ENCODE results near the gene PRR5L. TPM values are rescaled to one million over a fixed set of nuclear protein-coding genes. Genes with fewer than 3 reads are reported as not detected.

Gene PRR5L
- 10 to 100 TPM; 28.4 to 32.5 TPM for total RNA-seq
- polyA plus RNA-seq = 43.0 TPM

GRCh38 chr11:36295926-36296325, at the start of gene PRR5L:
Gene PRR5L (plus strand): TSS chr11:36296288. CDS start chr11:36401122, 104,834 bp downstream.
- H3K9me3 Mint-ChIP-seq = peaks cover 0 to under 1% (median 0%) of the 10 kb centered on the region in 5 donors
- ChIA-PET POLR2A (no interaction called here), CTCF (no interaction called here)
- Histone ChIP-seq H3K36me3 (ENCODE audit: insufficient read depth, low read length) (no peaks in the 10 kb centered on the region), H3K9me3 (ENCODE audit: low read length) (no peaks in the 10 kb centered on the region), H3K27me3 (ENCODE audit: insufficient read depth, low read length, poor library complexity, severe bottlenecking) (no peaks in the 10 kb centered on the region), H3K4me1 (ENCODE audit: insufficient read depth, low read length) (no peaks in the 10 kb centered on the region), H3K4me3 (ENCODE audit: low read length) (no peak within 1 kb of the TSS), H3K27ac (ENCODE audit: low read depth, low read length) (no peak within 1 kb of the TSS)
- no peak within 1 kb of the TSS for H3K27ac Mint-ChIP-seq
- no peak within 1 kb of the TSS for H3K4me3 Mint-ChIP-seq
- H3K27me3 Mint-ChIP-seq = peaks cover 1 to 4% of the 10 kb centered on the region in 2 donors
- peaks cover 0 to 1% (median 0%) of the 10 kb centered on the region in 3 donors for H3K36me3 Mint-ChIP-seq
- DNase-seq = no peak
- peaks cover 0 to 6% (median 0%) of the 10 kb centered on the region in 3 donors for H3K4me1 Mint-ChIP-seq

GRCh38 chr11:36247493-36247892, 48.6 kb upstream of the PRR5L start:
- no peak for DNase-seq
- Histone ChIP-seq H3K4me3 (ENCODE audit: low read length) (no peak overlapping the region), H3K27me3 (ENCODE audit: insufficient read depth, low read length, poor library complexity, severe bottlenecking) (peaks cover 3% of the 10 kb centered on the region), H3K36me3 (ENCODE audit: insufficient read depth, low read length) (no peaks in the 10 kb centered on the region), H3K9me3 (ENCODE audit: low read length) (no peaks in the 10 kb centered on the region), H3K4me1 (ENCODE audit: insufficient read depth, low read length) (no peaks in the 10 kb centered on the region), H3K27ac (ENCODE audit: low read depth, low read length) (no peak overlapping the region)
- no peaks in the 10 kb centered on the region for H3K4me1 Mint-ChIP-seq
- H3K27ac Mint-ChIP-seq = no peak overlapping the region
- CTCF ChIA-PET = no interaction called here
- POLR2A ChIA-PET = no interaction called here
- H3K27me3 Mint-ChIP-seq = peaks cover 16 to 62% of the 10 kb centered on the region in 2 donors
- H3K9me3 Mint-ChIP-seq = no peaks in the 10 kb centered on the region
- no peak overlapping the region for H3K4me3 Mint-ChIP-seq
- H3K36me3 Mint-ChIP-seq = no peaks in the 10 kb centered on the region

- peaks cover 14 to 64% of the 10 kb centered on the region in 2 donors for H3K27me3 Mint-ChIP-seq
Measured at GRCh38 chr11:36248436-36248835, 47.7 kb upstream of the PRR5L start.

GRCh38 chr11:36249246-36249645, 46.8 kb upstream of the PRR5L start:
- no peak for DNase-seq

More at GRCh38 chr11:36248436-36248835, 47.7 kb upstream of the PRR5L start:
- H3K27ac Mint-ChIP-seq = no peak overlapping the region
- H3K36me3 Mint-ChIP-seq = no peaks in the 10 kb centered on the region
- ChIA-PET CTCF (no interaction called here), POLR2A (no interaction called here)
- Histone ChIP-seq H3K4me1 (ENCODE audit: insufficient read depth, low read length) (no peaks in the 10 kb centered on the region), H3K36me3 (ENCODE audit: insufficient read depth, low read length) (no peaks in the 10 kb centered on the region), H3K9me3 (ENCODE audit: low read length) (no peaks in the 10 kb centered on the region), H3K27ac (ENCODE audit: low read depth, low read length) (no peak overlapping the region), H3K4me3 (ENCODE audit: low read length) (no peak overlapping the region), H3K27me3 (ENCODE audit: insufficient read depth, low read length, poor library complexity, severe bottlenecking) (peaks cover 3% of the 10 kb centered on the region)
- no peaks in the 10 kb centered on the region for H3K9me3 Mint-ChIP-seq
- no peak overlapping the region for H3K4me3 Mint-ChIP-seq
- no peak for DNase-seq
- no peaks in the 10 kb centered on the region for H3K4me1 Mint-ChIP-seq

GRCh38 chr11:36251823-36252222, 44.3 kb upstream of the PRR5L start:
- no peaks in the 10 kb centered on the region for H3K9me3 ChIP-seq (ENCODE audit: low read length)
- H3K4me3 ChIP-seq (ENCODE audit: low read length) = no peak overlapping the region
- H3K36me3 ChIP-seq (ENCODE audit: insufficient read depth, low read length) = no peaks in the 10 kb centered on the region
- no peaks in the 10 kb centered on the region for H3K4me1 ChIP-seq (ENCODE audit: insufficient read depth, low read length)
- no peak overlapping the region for H3K27ac ChIP-seq (ENCODE audit: low read depth, low read length)
- H3K4me1 Mint-ChIP-seq = no peaks in the 10 kb centered on the region
- no peak overlapping the region for H3K4me3 Mint-ChIP-seq
- CTCF ChIA-PET = interaction anchor here (1.6 kb wide), 1 partner anchor 9 kb away, joined by 4 read pairs; no protein-coding TSS in a partner anchor
- no peak overlapping the region for H3K27ac Mint-ChIP-seq
- H3K36me3 Mint-ChIP-seq = no peaks in the 10 kb centered on the region
- peaks cover 13 to 52% of the 10 kb centered on the region in 2 donors for H3K27me3 Mint-ChIP-seq
- H3K27me3 ChIP-seq (ENCODE audit: insufficient read depth, low read length, poor library complexity, severe bottlenecking) = peaks cover 7% of the 10 kb centered on the region
- no peak for DNase-seq
- POLR2A ChIA-PET = no interaction called here
- H3K9me3 Mint-ChIP-seq = no peaks in the 10 kb centered on the region

More at GRCh38 chr11:36249246-36249645, 46.8 kb upstream of the PRR5L start:
- no peak overlapping the region for H3K27ac ChIP-seq (ENCODE audit: low read depth, low read length)
- no peaks in the 10 kb centered on the region for H3K36me3 Mint-ChIP-seq
- H3K27ac Mint-ChIP-seq = no peak overlapping the region
- no peaks in the 10 kb centered on the region for H3K36me3 ChIP-seq (ENCODE audit: insufficient read depth, low read length)
- no peaks in the 10 kb centered on the region for H3K9me3 Mint-ChIP-seq
- H3K27me3 ChIP-seq (ENCODE audit: insufficient read depth, low read length, poor library complexity, severe bottlenecking) = peaks cover 3% of the 10 kb centered on the region
- no peak overlapping the region for H3K4me3 Mint-ChIP-seq
- no peak overlapping the region for H3K4me3 ChIP-seq (ENCODE audit: low read length)
- no peaks in the 10 kb centered on the region for H3K4me1 ChIP-seq (ENCODE audit: insufficient read depth, low read length)
- H3K27me3 Mint-ChIP-seq = peaks cover 13 to 63% of the 10 kb centered on the region in 2 donors
- CTCF ChIA-PET = no interaction called here
- H3K9me3 ChIP-seq (ENCODE audit: low read length) = no peaks in the 10 kb centered on the region
- no peaks in the 10 kb centered on the region for H3K4me1 Mint-ChIP-seq
- POLR2A ChIA-PET = no interaction called here

- peaks cover 8% of the 10 kb centered on the region for H3K27me3 ChIP-seq (ENCODE audit: insufficient read depth, low read length, poor library complexity, severe bottlenecking)
Measured at GRCh38 chr11:36253238-36253637, 42.9 kb upstream of the PRR5L start.

GRCh38 chr11:36254713-36255112, 41.4 kb upstream of the PRR5L start:
- H3K9me3 ChIP-seq (ENCODE audit: low read length) = no peaks in the 10 kb centered on the region
- no peaks in the 10 kb centered on the region for H3K36me3 Mint-ChIP-seq
- no peaks in the 10 kb centered on the region for H3K36me3 ChIP-seq (ENCODE audit: insufficient read depth, low read length)
- DNase-seq = no peak
- H3K4me1 Mint-ChIP-seq = no peaks in the 10 kb centered on the region
- CTCF ChIA-PET = interaction anchor here (1.4 kb wide), 1 partner anchor 12 kb away, joined by 4 read pairs; no protein-coding TSS in a partner anchor
- no peak overlapping the region for H3K27ac ChIP-seq (ENCODE audit: low read depth, low read length)
- no peak overlapping the region for H3K27ac Mint-ChIP-seq
- H3K4me3 Mint-ChIP-seq = no peak overlapping the region
- peaks cover 8% of the 10 kb centered on the region for H3K27me3 ChIP-seq (ENCODE audit: insufficient read depth, low read length, poor library complexity, severe bottlenecking)
- POLR2A ChIA-PET = no interaction called here
- H3K9me3 Mint-ChIP-seq = no peaks in the 10 kb centered on the region
- H3K4me3 ChIP-seq (ENCODE audit: low read length) = no peak overlapping the region
- no peaks in the 10 kb centered on the region for H3K4me1 ChIP-seq (ENCODE audit: insufficient read depth, low read length)
- peaks cover 20 to 52% of the 10 kb centered on the region in 2 donors for H3K27me3 Mint-ChIP-seq

More at GRCh38 chr11:36253238-36253637, 42.9 kb upstream of the PRR5L start:
- ChIA-PET CTCF (interaction anchor here (0.8 kb wide), 1 partner anchor 13 kb away, joined by 3 read pairs; no protein-coding TSS in a partner anchor), POLR2A (no interaction called here)
- Mint-ChIP-seq H3K36me3 (no peaks in the 10 kb centered on the region), H3K9me3 (no peaks in the 10 kb centered on the region), H3K27ac (no peak overlapping the region), H3K4me3 (no peak overlapping the region), H3K27me3 (peaks cover 16 to 45% of the 10 kb centered on the region in 2 donors), H3K4me1 (no peaks in the 10 kb centered on the region)
- Histone ChIP-seq H3K9me3 (ENCODE audit: low read length) (no peaks in the 10 kb centered on the region), H3K4me1 (ENCODE audit: insufficient read depth, low read length) (no peaks in the 10 kb centered on the region), H3K27ac (ENCODE audit: low read depth, low read length) (no peak overlapping the region), H3K4me3 (ENCODE audit: low read length) (no peak overlapping the region), H3K36me3 (ENCODE audit: insufficient read depth, low read length) (no peaks in the 10 kb centered on the region)
- no peak for DNase-seq

GRCh38 chr11:36257351-36257750, 38.7 kb upstream of the PRR5L start:
- no peak for DNase-seq
- no peak overlapping the region for H3K4me3 ChIP-seq (ENCODE audit: low read length)
- Mint-ChIP-seq H3K9me3 (no peaks in the 10 kb centered on the region), H3K4me3 (no peak overlapping the region), H3K27ac (no peak overlapping the region), H3K36me3 (no peaks in the 10 kb centered on the region), H3K4me1 (no peaks in the 10 kb centered on the region), H3K27me3 (peaks cover 28 to 44% of the 10 kb centered on the region in 2 donors)
- peaks cover 5% of the 10 kb centered on the region for H3K27me3 ChIP-seq (ENCODE audit: insufficient read depth, low read length, poor library complexity, severe bottlenecking)
- ChIA-PET POLR2A (no interaction called here), CTCF (interaction anchor here (1.0 kb wide), 1 partner anchor 9 kb away, joined by 7 read pairs; no protein-coding TSS in a partner anchor)
- H3K9me3 ChIP-seq (ENCODE audit: low read length) = no peaks in the 10 kb centered on the region
- no peaks in the 10 kb centered on the region for H3K36me3 ChIP-seq (ENCODE audit: insufficient read depth, low read length)
- H3K4me1 ChIP-seq (ENCODE audit: insufficient read depth, low read length) = no peaks in the 10 kb centered on the region
- H3K27ac ChIP-seq (ENCODE audit: low read depth, low read length) = no peak overlapping the region

Data from CD8-positive, alpha-beta memory T cell (primary cell).